NCI-H2171 (cell line): ENCODE results near the gene GRIN2A.

Experiments
- DNase-seq: peaks from one replicate; lab custom pipeline; 2025; lab: John Stamatoyannopoulos, UW

The GRIN2A gene

GRCh38 chr16:10182222-10183053, at the start of gene GRIN2A:
GRIN2A (minus strand) TSS chr16:10182428; CDS start chr16:10180411, 2,017 bp downstream.
- no peak for DNase-seq

- DNase-seq: no peak
These were observed 49.3 kb upstream of the GRIN2A start for GRCh38 chr16:10231563-10231962.

GRCh38 chr16:10228779-10229178, 46.6 kb upstream of the GRIN2A start:
- no peak for DNase-seq

DNA sequence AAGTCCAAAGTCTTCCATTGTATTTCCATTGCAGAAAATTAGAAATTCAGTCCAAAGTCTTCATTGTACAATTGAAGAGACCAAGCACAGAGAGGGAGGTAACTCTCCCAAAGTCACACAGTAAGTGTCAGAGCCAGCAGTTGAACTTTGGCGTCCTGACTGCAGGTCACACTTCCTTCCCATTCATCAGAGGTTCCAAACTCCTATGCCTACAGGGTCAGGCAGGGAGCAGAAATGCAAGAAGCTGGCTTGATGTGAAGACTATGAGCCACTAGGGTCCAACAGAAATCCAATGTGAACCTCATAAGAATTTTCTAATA, 44.7 kb upstream of the GRIN2A start:
- DNase-seq: no peak

- DNase-seq: no peak
These were observed 44.1 kb upstream of the GRIN2A start for GRCh38 chr16:10226141-10226986.

DNA sequence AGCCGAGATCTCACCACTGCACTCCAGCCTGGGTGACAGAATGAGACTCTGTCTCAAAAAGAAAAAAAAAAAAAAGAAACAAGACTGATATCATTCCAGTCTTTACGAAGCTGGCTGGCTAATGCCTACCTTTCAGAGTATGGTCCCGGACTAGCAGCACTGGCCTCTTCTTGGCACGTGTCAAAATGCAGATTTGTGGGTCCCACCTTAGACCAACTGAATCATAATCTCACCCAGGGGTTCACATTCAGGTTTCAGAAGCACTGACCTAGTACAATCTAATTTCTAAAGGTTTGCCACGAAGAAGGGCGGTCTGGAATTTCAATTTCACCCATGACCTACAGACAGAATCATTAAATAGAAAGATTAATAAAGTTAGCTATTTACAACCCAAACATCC, 43.4 kb upstream of the GRIN2A start:
- DNase-seq: no peak

DNA sequence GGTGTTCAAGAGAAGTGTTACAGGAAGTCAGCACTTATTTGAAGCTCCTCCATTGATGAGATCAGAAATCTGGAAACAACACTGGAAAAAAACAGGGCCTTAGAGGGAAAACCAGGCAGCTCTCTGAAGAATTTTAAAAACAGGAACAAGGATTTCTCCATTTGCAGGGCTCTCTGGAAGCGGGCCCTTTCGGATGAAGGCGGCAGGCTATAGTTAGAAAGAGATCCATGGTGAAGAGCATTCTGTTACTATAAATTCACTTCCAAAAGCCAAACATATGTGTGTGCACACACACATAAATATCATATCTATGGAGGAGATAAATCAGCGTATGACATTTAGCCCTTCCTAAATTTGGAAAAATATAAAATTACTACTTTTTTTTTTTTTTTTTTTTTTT, 42.6 kb upstream of the GRIN2A start:
- DNase-seq: no peak

DNA sequence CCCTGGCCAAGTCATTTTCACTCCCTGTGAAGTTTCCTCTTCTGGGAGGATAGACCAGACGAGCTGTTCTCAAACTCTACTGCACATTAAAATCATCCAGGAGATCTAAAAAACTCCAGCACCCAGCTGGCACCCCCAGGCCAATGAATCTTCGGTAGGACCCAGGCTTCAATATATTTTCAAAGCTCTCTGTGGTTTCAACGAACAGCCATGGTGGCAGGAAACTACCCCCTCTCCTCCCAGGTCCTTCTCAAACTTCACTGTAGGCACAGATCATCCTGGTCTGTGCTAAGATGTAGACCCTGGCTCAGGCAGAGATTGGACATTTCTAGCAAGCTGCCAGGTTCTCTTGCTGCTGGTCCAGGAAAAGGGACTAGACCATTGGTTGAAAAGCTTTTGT, 38.7 kb upstream of the GRIN2A start:
- DNase-seq: no peak

GRCh38 chr16:10219742-10220141, 37.5 kb upstream of the GRIN2A start:
- no peak for DNase-seq

GRCh38 chr16:10218490-10219206, 36.4 kb upstream of the GRIN2A start:
- DNase-seq: no peak

GRCh38 chr16:10213748-10214147, 31.5 kb upstream of the GRIN2A start:
- no peak for DNase-seq

GRCh38 chr16:10210944-10211343, 28.7 kb upstream of the GRIN2A start:
- DNase-seq: no peak

GRCh38 chr16:10206865-10207264, 24.6 kb upstream of the GRIN2A start:
- DNase-seq: no peak

DNA sequence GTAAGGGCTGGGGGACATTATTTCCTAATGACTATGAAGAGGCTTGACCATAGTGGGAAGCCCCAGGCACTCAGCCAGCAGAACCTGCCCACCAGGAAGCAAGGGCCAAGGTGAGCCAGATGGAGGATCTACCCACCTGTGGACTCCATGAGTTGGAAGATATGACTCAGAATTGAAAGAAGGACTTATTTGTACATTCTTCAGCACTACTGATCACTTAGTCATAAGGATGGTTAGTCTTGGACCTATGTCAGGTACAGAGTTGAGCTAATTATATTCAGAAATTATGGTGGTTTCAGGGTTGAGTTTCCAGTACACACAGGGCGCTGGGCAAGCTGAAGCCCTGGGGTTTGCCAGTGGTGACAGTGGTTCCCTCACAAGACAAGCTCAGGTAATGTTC, 24.0 kb upstream of the GRIN2A start:
- no peak for DNase-seq

- no peak for DNase-seq
These were observed 23.5 kb upstream of the GRIN2A start for GRCh38 chr16:10205688-10206087.

- DNase-seq: no peak
These were observed 20.4 kb upstream of the GRIN2A start for GRCh38 chr16:10202649-10203048.

DNA sequence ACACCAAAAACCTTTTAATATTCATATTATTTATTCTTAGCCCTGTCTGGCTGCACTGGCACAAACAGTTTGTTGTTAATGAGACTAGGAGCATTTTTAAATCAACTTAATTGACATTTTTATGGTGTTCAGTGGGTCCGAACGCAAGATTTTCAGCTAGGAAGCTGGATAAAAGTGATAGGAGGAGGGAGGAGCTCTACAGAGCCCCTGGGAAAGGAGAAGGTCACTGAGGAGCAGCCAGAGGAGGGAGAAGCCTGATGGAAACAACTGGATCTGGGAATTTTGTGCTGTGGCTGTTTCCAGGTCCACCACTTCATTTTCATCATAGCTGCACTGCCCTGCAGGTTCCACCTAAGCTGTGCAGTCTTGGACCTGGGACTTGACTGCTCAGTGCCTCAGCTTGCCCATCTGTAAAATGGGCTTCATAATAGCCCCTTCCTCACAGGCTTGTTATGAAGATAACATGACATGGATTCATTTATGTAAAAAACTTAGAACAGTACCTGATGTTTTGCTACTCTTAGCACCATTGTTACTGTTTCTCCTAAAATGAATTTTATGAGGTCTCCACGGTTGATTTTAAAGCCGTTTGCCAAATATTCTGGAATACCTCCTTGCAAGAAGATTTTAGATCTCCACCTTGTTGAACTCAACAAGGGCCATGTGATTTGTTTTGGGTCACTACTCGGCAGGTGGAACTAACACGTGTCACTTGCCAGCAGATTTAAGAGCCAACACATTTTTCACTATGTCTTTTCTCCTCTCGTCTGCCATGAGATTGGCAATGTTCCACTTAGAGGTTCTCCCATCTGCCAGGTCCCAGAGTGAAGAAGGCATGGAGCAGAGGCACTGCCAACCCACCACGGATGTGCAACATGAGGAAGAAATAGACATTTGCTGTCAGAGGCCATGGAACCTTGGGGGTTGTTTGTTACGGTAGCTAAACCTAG, 18.7 kb upstream of the GRIN2A start:
- DNase-seq: no peak

- no peak for DNase-seq
These were observed 14.8 kb upstream of the GRIN2A start for GRCh38 chr16:10196999-10197398.

- DNase-seq: no peak
These were observed 8.9 kb upstream of the GRIN2A start for GRCh38 chr16:10191096-10191495.

DNA sequence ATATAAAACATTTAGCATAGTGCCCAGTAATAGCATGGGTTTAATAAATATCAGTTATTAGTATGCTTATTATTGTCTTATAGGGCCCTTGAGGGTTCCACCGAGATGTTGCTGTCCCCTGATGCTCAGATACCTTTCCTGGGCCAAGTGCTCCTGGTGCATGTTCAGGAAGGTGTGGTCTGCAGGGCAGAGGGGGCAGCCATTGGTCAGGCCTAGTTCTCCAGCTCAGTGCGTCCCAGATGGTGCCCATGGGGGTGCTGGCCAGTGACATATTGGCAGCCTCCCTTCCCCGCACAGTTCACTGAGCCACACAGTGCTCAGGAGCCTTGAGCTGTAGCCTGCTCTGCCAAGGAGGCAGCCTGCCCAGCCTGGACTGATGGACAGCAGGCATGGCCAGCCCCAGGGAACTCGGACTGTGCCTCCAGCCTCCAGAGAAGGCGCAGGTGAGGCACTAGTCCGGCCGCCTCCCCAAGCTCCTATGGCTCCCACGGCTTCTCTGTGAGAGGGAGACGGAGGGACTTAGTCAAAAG, 7.7 kb upstream of the GRIN2A start:
- no peak for DNase-seq

DNA sequence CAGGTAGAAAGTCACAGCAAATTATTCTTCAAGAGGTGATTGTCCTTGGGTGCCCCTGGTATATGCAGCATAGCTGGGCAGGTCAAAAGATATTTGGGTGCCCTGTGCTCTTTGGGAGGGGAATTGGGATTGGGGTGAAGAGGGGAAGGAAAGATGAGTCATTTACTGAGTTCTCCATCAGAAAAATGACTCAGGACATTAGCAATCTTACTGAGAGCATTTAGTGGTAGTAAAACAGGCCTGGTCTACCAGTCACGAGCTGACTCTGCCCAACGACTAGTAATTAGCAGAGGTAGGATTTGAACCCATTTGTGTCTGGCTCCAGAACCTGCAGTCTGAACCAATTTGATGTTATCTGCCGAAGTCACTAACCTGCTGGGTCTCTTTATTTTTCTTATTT, 6.0 kb upstream of the GRIN2A start:
- DNase-seq: no peak
